T-helper 22 cell (primary cell): Measurements from ENCODE around the gene CFAP54.
"Not testable (repeated sequence)": the region's sequence is repeated elsewhere in the genome, so short reads cannot be mapped to it uniquely, and the experiment has no call there.

Experiments used
- DNase-seq: peaks from one replicate; pipeline ENCODE4 v3.0.0-alpha.2; 2020; ENCODE audit warnings: low read depth

Gene CFAP54, protein sequence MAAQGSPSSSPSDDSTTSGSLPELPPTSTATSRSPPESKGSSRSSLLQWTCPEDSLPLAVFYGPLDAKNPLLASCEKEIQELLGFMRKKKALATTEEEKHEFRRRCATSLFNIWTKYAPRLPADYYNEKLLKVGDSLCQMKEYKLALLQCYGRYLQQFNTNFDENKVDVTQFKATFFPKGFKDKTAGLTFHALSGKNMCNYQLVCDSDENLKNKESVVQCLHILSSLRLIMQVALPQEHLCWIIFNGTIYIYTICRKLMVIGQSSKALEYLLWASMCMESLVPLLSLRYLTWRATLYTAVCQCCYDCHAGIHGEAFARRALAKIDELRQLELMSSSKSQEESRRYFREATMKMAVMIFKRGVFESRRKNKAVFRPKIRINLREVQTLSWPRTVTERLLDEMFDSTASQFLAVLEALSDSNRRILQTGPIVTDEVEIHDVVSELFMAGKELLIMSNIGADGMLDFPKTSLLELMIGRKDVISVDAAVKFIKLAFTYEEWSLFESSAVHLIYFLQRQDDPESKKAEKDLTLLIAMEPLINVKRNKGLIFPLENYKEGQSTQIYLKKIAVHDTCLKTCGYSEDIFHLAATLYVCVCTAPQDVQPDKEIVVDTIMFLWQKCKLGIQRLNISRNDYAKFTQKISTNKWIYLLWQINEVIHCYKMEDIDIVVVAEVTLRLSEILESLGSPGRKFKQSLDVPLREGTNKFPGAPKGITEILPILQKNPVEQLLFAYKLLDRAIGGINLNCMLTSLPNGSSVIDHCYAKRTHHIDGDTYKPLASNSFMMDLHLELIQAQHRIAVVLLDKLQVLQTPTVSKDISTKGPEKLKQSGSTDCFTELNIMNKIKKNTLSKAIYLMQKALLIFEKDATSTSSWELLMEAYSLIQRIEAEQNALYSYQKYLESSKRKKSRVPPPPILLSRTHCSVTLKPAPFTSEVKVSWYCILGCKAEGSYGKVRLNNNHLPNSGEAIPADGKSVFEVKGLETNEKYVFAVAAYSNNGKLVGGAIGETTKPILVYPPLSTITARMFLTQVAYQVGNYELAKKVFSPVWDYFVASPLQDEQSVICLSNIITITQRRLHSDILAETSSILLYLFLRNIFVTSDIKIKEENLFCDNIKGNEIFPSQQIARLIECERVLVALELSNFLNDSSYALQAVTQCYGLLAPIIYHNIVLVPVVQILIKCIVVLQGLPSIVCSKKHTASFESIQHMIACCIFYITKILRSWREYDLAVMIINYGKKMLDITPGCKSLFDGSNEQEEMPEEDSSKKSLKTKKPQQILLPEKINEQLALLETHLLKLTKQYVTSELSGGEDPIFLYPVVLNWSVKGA (N-terminal part only)

DNA sequence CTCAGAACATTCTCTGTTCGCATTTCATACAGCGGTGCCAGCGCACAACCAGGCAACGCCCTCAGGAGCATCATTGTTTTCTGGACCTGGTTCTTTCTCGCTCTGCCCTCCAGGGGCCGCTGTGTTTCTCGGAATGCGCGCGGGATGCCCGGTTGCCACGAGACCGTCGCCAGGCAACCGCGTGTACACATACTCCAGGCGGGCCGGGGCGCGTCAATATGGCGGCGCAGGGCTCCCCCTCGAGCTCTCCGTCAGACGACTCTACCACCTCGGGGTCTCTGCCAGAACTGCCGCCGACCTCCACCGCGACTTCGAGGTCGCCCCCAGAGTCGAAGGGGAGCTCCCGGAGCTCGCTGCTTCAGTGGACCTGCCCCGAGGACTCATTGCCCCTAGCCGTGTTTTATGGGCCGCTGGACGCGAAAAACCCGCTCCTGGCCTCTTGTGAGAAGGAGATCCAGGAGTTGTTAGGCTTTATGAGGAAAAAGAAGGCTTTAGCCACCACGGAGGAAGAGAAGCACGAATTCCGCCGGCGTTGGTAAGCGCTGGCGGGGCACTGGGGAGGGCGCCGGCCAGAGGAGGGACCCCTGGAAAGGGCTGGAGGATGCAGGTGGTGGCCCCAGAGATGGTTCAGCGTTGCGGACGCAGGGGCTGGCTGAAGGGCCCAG, at the start of gene CFAP54:
CFAP54 (plus strand) TSS at position 186 of the 665 bp plus-strand sequence; CDS start at position 219, 33 bp downstream.
- DNase-seq: peak; percentile 89

DNA sequence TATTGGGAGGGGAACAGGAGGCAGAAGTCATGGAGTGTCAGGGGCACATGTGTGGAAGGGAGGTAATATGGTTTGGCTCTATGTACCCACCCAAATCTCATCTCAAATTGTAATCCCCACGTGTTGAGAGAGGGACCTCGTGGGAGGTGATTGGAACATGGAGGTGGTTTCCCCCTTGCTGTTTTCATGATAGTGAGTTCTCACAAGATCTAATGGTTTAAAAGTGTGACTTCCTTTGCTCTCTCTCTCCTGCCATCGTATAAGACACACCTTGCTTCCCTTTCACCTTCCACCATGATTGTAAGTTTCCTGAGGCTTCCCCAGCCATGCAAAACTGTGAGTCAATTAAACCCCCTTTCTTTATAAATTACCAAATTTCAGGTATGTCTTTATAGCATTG, 47.6 kb upstream of the CFAP54 start:
- no peak for DNase-seq

DNA sequence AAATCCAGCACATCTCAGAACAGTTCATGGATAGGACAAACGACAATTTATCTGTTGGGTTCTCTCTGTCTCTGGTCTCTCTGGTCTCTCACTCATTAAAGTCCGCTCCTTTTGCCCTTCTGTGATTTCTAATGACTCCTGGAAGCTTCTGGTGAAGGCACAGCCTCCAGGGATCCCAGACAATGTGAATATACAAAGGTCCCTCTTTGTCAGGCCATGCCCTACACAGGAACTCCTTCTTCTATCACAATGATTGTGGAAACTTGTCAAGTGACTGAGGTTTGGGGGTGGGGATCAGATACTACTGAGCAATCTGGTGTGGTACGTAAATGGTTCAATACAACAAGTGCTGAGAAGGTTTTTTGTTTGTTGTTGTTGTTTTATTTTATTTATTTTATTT, 46.5 kb upstream of the CFAP54 start:
- no peak for DNase-seq

DNA sequence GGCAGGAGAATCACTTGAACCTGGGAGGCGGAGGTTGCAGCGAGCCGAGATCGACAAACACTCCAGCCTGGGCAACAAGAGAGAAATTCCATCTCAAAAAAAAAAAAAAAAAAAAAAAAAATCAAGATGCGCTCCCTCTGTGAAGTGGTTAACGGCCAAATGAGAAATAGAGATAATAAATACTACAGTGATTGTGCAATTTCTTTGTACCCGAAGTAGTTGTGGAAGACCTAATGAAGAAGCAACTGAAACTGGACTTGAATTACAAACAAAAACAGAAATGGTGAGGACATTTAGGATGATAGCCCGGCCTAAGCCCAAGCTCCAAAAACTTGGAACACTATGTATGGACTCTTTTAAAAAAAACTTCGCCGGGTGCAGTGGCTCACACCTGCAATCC, 45.0 kb upstream of the CFAP54 start:
- no peak for DNase-seq

DNA sequence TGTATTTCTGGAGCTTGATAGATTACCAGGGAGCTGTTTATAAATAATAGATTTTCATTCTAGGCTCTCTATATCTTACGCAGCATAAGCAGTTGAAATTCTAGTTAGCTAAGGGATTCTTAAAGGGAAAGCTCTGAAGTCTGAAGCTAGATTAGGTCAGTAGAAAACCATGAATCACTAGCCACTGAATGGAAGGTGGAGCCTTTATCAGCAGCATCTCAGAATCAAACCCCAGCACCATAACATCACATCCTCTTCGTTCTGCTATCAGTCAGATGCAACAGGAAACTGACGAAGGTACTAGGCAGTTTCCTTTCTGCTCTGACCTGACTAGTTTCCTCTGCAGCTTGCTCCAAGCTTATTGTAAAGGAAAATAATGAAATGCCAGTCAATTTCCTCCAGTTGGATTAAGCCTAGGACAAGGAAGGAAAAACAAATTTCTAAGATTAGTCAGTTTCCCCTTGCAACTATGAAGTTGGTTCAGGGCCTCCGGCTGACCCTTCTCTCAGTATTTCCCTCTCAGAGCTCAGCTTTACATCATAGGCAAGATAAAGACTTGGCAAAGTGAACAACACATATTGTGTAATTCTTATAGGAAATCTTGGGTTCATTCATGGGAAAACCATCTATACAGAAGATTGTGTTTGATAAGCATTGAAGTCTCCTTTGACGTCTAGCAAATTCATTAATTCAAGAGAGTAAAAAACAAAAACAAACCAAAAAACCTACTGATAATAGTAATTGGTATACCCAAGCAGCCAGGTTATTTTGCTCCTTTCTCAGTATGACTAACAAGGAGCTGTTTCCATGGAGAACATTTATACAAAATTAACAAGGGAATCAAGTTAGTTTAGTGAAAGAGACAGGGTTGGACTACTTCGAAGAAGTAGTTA, 43.4 kb upstream of the CFAP54 start:
- peak; percentile 61 for DNase-seq

DNA sequence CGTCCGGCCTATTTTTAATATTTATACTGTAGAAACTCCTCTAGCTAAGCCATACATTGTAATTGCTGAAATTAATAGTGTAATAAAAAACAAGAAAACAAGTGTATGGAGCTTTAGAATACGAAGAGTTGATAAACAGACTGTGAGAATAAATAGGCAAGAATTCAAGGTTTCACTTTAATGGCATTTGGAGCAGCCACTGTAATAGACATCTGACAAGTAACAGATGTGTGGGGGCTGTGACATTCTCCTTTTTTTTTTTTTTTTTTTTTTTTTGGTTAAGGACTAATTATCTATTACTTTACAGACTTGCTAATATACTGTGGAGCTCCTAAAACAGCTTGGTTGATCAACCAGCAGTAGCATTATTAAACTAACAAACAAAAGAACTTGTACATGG, 42.1 kb upstream of the CFAP54 start:
- DNase-seq: no peak

DNA sequence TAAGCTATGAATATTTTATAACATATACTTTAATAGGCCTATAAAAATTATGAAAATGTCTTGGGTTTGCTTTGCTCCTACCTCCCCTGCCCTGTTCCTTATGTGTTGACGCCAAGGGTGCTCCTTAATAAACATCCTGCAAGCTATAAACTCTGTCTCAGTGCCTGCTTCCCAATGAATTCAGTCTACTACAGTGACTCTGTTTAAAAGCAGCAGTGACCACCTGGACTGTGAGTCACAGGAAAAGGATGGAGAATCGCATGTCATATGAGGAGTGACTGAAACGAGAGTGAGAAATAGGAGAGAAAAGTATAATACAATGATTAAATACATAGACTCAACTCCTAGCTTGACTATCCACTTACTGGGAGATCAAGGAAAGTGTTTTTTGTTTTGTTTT, 41.1 kb upstream of the CFAP54 start:
- DNase-seq: no peak

DNA sequence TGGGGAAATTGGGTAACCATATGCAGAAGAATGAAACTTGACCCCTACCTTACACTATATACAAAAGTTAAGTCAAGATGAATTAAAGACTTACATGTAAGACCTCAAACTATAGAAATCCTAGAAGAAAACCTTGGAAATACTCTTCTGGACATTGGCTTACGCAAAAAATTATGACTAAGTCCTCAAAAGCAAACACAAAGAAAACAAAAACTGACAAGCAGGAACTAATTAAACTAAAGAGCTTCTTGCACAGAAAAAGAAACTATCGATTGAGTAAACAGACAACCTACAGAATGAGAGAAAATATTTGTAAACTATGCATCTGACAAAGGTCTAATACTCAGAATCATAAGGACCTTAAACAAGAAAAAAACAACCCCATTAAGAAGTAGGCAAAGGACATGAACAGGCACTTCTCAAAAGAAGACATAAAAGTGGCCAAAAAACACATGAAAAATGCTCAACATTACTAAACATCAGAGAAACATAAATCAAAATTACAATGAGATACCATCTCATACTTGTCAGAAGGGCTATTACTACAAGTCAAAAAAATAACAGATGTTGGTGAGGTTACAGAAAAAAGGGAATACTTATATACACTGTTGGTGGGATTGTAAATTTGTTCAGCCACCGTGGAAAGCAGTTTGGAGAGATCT, 37.0 kb upstream of the CFAP54 start:
- no peak for DNase-seq

DNA sequence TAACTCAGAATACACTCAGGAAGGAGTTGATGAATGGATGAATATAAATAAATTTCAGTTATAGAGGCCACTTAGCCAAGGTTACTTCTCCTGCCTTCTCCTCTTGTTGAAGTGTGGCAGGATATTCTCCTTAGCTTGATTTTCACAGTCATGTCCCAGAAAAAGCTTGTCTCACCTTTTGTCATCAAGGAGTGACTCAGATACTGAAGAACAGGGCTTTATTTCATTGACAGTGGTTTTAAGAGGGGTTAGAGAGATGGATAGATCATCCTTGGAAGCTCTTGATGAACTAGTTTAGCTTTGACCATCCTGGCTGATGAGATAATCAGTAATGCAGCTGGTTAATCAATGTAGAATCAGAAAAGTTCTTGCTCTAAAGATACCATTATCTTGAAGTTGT, 35.0 kb upstream of the CFAP54 start:
- DNase-seq: no peak

DNA sequence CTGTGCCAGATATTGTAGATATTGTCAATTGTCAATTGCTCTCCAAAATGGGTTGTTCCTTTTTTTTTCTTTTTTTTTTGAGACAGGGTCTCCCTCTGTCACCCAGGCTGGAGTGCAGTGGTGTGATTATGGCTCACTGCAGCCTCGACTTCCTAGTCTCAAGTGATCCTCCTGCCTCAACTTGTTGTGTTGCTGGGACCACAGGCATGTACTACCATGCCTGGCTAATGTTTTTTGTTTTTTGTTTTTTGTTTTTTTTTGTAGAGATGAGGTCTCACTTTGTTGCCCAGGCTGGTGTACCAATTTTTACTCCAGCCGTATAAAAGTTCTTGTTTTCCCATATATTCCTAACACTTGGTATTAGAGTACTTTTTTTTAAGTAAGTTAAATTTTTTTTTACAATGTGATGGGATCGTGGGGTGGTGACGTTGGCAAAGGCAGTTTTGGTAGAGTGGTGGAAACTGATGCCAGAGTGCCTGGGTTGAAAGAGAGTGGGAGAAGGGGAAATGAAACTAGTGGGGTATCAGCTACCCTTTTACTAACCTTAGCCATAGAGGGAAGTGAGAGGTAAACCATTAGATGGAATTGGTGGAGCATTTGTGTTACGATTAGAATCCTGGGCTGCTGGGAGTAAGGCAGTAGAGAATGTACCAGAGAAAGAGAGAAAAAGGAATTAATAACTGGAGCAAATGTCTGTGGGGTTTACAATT, 33.0 kb upstream of the CFAP54 start:
- no peak for DNase-seq

DNA sequence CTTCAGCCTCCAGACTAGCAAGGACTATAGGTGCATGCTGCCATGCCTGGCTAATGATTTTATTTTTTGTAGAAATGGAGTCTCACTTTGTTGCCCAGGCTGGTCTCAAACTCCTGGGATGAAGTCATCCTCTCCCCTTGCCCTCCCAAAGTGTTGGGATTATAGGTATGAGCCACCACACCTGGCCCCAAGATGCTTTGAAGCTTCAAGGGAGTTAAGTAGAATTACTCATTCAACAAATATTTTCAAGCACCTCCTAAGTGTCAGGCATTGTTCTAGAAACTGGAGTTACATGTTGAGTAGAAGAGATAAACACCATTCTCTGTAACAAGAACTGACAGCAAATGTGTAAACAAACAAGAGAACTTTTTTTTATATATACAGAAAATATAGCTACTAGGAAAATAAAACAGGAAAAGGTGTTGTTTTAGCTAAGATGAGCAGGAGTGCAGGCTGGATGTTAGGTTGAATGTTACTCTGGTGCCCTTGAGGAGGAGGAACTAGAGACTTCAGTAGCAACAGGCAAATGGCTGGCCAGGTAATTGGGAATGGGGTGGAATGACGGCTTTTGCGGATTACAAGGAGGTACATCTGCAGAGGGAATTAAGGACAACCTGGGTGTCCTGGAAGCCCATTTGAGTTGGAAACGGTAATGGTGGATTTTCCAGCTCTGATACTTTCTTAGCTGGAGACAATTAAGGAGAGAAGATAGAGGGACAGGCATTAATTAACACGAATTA, 32.0 kb upstream of the CFAP54 start:
- DNase-seq: no peak

DNA sequence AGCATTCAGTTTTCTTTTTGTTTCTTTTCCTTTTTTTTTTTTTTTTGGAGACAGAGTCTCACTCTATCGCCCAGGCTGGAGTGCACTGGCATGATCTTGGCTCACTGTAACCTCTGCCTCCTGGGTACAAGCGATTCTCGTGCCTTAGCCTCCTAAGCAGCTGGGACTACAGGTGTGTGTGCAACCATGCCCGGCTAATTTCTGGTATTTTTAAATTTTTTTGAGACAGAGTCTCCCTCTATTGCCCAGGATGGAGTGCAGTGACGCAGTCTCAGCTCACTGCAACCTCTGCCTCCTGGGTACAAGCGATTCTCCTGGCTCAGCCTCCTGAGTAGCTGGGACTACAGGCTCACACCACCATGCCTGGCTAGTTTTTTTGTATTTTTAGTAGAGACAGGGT, 30.1 kb upstream of the CFAP54 start:
- DNase-seq: not testable (repeated sequence)

DNA sequence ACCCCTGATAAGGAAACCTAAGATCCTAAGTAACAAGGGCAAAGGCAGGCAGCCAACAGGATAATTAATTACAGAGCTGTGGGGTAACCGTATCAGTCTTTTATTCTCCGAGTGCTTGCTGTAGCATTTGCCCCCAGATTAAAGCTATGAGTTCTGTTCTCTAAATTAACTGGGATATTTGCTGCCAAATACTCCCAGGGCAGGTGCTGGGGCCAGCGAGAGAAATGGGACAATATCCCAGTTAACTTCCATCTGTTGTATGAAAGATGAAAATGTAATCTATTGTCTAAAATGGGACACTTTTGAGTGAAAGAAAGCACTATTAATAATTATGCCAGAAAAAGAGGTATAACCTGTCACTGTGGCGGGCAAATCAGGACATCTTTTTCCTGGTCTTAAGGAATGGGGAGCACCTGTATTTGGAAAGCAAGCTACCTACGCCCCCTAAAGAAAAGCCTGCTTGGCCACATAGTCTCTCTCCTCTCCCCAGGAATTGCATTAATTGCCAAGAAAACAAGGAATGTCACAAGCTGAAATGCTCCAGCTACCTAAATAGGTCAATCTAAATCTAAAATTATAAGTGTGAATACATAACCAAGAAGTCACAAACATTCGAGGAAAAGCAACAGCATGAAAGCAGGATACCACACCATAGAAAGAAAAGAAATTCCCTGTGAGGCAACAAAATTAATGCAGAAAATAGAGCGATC, 26.7 kb upstream of the CFAP54 start:
- no peak for DNase-seq

DNA sequence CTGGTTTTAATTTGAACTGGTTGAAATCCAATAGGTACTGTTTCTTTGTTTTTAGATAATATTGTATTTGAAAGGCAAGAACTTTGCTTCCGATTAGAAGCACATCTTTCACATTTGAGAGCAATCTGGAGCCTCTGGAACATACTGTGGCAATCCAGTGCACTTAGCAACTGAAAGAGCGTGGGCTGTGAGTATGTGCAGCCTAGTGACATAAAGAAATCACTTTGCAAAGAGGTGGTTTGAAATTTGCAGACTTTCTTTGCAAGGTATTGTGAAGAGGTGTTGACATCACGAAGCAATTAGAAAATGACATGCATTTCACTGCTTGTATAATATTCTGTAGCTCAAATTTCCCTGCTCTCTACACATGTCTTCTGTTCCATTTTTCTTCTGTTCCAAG, 23.5 kb upstream of the CFAP54 start:
- no peak for DNase-seq

DNA sequence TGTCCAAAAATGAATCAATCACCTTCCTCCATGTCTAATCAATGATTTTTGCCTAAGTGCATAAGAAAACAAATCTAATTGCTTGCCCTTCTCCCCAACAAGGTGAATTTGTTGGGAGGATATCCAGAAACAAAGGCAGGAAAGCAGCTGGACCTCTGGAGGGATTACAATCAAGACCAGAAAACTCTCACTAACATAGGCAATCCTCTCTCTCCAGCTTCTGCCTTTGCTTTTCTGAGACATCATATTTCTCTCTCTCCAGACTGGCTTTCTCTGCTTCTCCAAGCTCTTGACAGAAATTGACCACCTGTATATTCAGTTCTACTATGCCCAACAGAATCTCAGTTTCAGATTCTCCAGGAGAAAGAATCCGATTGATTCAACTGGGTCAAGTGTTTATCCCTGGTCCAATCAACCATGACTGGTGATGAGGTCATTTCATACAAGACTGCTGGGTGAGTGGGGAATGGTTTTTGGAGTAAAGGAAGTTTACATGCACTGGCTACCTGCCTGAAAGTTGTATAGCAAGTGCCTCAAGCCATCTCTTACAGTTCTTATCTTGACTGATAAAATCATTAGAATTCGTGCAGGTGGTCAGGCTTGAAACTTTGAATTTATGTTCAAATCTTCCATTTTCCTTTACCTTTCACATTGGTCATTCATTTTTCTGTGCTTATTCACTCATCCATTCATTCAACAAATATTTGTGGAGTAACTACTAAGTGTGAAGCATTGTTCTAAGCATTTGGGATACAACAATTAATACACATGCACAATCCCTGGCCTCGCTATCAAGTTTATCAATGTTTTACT, 22.2 kb upstream of the CFAP54 start:
- no peak for DNase-seq

DNA sequence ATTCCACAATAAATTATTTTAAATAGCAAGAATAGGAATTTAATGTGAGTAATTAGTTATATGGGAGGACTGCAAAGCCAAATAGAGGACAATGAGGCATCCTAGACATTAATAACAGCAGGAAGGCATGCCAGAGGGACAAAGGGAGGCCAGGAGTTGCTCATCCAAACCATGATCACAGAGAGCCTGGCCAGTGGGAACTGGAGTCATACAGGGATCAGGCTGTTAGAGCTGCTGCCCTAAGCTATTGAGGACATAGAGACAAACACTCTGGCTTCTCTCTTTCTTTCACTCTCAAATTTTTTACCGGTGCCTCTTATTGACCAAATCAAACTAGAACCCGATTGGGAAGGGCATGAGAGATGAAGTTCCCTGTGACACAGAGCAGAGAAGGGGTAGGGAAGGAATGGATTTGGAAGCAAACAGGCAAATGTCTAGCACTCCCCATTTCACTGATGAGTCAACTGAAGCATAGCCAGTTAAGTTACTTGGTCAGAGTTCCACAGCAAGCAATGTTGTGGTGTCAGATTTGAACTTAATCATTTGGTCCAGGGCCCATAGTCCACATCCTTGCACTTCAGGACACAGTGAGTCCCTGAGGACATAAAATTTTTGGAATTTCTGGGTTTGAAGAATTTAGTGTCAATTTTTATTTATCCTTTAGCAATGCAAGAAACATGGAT, 17.9 kb upstream of the CFAP54 start:
- no peak for DNase-seq

DNA sequence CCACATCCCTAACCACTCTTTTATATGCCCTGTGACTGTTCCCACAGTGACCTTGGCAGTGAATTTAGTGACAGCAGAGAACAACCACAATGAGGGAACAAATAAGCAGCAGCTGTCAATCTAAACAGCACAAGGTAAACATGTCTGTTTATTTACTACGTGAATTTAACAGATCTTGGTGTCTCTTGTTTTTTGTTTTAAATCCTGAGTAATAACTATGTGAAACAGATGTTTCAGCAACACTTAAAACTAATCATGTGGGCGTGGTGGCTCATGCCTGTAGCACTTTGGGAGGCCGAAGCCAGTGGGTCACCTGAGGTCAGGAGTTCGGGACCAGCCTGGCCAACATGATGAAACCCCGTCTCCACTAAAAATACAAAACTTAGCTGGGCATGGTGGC, 17.0 kb upstream of the CFAP54 start:
- no peak for DNase-seq
